SK-N-SH (cell line): ENCODE measurements around the gene TBXAS1. TPM values are rescaled to one million over a fixed set of nuclear protein-coding genes. Genes with fewer than 3 reads are reported as not detected.

Experiments used
- CTCF ChIA-PET: fragments of 300-600, 350-600 bp; formaldehyde crosslinking; extraction: SDS; loops from one replicate; lab custom pipeline; 2021; lab: Yijun Ruan, JAX
- POLR2A ChIA-PET: fragments of 350-600 bp; sonication (Branson Sonifier 250); formaldehyde crosslinking; extraction: SDS; loops from one replicate; lab custom pipeline; 2020; ENCODE audit warnings: antibody characterized with exemption, inconsistent platforms; lab: Yijun Ruan, JAX
- DNase-seq: peaks from one replicate; pipeline ENCODE4 v3.0.0; 2012
- H2AFZ ChIP-seq: fragments of 200-600 bp; sonication (generic); 2 replicates; pipeline ENCODE4 v1.8.1; 2016; ENCODE audit warnings: antibody characterized with exemption, mild to moderate bottlenecking, low read depth
- H3F3A ChIP-seq: fragments of 200-600 bp; sonication (generic); replicated peaks from 2 replicates; pipeline ENCODE3; 2016; ENCODE audit warnings: antibody characterized with exemption, mild to moderate bottlenecking; ENCODE audit not compliant: insufficient read depth
- H3K27ac ChIP-seq, 2 experiments: fragments of 200-500 bp in 1 of 2; fragments of 200-600 bp in 1 of 2; sonication (Bioruptor generic) in 1 of 2; sonication (generic), shearing (Covaris generic) in 1 of 2; 2 replicates each; pipeline versions ENCODE4 v1.5.1 to v1.6.1; 2014 to 2016; ENCODE audit warnings: low read depth in 2 of 2, inconsistent platforms in 1 of 2, low read length in 1 of 2, mild to moderate bottlenecking in 1 of 2, mixed read lengths in 1 of 2
- H3K27me3 ChIP-seq: fragments of 200-600 bp; sonication (generic), shearing (Covaris generic); 2 replicates; pipeline ENCODE4 v1.6.1; 2016; ENCODE audit warnings: mixed run types; ENCODE audit not compliant: insufficient read depth
- H3K36me3 ChIP-seq, 2 experiments: fragments of 200-500 bp in 1 of 2; fragments of 200-600 bp in 1 of 2; sonication (Bioruptor generic) in 1 of 2; sonication (generic) in 1 of 2; replicated peaks in 1 of 2; 2 replicates each; pipeline versions ENCODE3 to v1.5.1; 2014 to 2016; ENCODE audit warnings: low read length in 1 of 2, mild to moderate bottlenecking in 1 of 2; ENCODE audit not compliant: insufficient read depth in 2 of 2, control insufficient read depth in 1 of 2
- H3K4me1 ChIP-seq, 2 experiments: fragments of 200-500 bp in 1 of 2; fragments of 200-600 bp in 1 of 2; sonication (Bioruptor generic) in 1 of 2; sonication (generic), shearing (Covaris generic) in 1 of 2; 2 replicates each; pipeline versions ENCODE4 v1.5.1 to v1.6.1; 2014 to 2016; ENCODE audit warnings: low read depth in 1 of 2, low read length in 1 of 2, mixed run types in 1 of 2; ENCODE audit not compliant: insufficient read depth in 2 of 2, control insufficient read depth in 1 of 2
- H3K4me2 ChIP-seq: fragments of 200-600 bp; sonication (generic), shearing (Covaris generic); 2 replicates; pipeline ENCODE4 v1.6.1; 2017; ENCODE audit warnings: mixed run types
- H3K4me3 ChIP-seq, 2 experiments: fragments of 200-500 bp in 1 of 2; fragments of 200-600 bp in 1 of 2; sonication (Bioruptor generic) in 1 of 2; sonication (generic), shearing (Covaris generic) in 1 of 2; 2 replicates each; pipeline versions ENCODE4 v1.5.1 to v1.8.1; 2014 to 2016; ENCODE audit warnings: low read depth in 2 of 2, inconsistent platforms in 1 of 2, low read length in 1 of 2, mild to moderate bottlenecking in 1 of 2, mixed read lengths in 1 of 2, moderate library complexity in 1 of 2
- H3K79me2 ChIP-seq: fragments of 200-600 bp; sonication (generic); 2 replicates; pipeline ENCODE4 v1.8.1; 2017; ENCODE audit warnings: mild to moderate bottlenecking; ENCODE audit not compliant: insufficient read depth
- H3K9ac ChIP-seq: fragments of 200-600 bp; sonication (generic); 2 replicates; pipeline ENCODE4 v1.6.1; 2017; ENCODE audit warnings: mixed run types
- H3K9me2 ChIP-seq: fragments of 200-600 bp; sonication (generic); 2 replicates; pipeline ENCODE4 v1.6.1; 2017; ENCODE audit warnings: mixed run types
- H3K9me3 ChIP-seq: fragments of 200-600 bp; sonication (generic); 2 replicates; pipeline ENCODE4 v1.6.1; 2017; ENCODE audit warnings: mixed run types, mild to moderate bottlenecking, moderate library complexity
- H4K20me1 ChIP-seq: fragments of 200-600 bp; sonication (generic); 2 replicates; pipeline ENCODE4 v1.6.1; 2017; ENCODE audit warnings: mild to moderate bottlenecking, mixed run types; ENCODE audit not compliant: insufficient read depth
- CHD2 ChIP-seq: fragments of 150-350 bp; IDR thresholded peaks from 2 replicates; pipeline ENCODE4 v1.6.1; 2018; ENCODE audit warnings: low read length; ENCODE audit not compliant: partially characterized antibody
- EP300 ChIP-seq, 2 experiments: IDR thresholded peaks; 2 replicates each; pipeline versions ENCODE4 v1.4.0 to v1.6.1; 2012; ENCODE audit warnings: borderline replicate concordance in 1 of 2, low read depth in 1 of 2, low read length in 1 of 2
- FOSL2 ChIP-seq: IDR thresholded peaks from 2 replicates; pipeline ENCODE4 v1.4.0; 2012; ENCODE audit warnings: low read depth, mild to moderate bottlenecking, moderate library complexity, borderline replicate concordance
- FOXJ3 ChIP-seq: sonication (generic); formaldehyde crosslinking; IDR thresholded peaks from 2 replicates; pipeline ENCODE4 v1.5.1; 2020; ENCODE audit warnings: mild to moderate bottlenecking, missing genetic modification reagents
- FOXM1 ChIP-seq: IDR thresholded peaks from 2 replicates; pipeline ENCODE4 v1.4.0; 2012; ENCODE audit warnings: low read depth, mild to moderate bottlenecking
- NFIC ChIP-seq: IDR thresholded peaks from 2 replicates; pipeline ENCODE4 v1.4.0; 2012; ENCODE audit warnings: borderline replicate concordance
- NRF1 ChIP-seq: IDR thresholded peaks from 2 replicates; pipeline ENCODE4 v1.6.1; 2012; ENCODE audit warnings: low read depth, mild to moderate bottlenecking, low read length
- SMC3 ChIP-seq: IDR thresholded peaks from 2 replicates; pipeline ENCODE4 v1.6.1; 2012; ENCODE audit warnings: low read depth, low read length, improper control_type of control experiment
- TCF12 ChIP-seq: IDR thresholded peaks from 2 replicates; pipeline ENCODE4 v1.4.0; 2012
- YY1 ChIP-seq: IDR thresholded peaks from 2 replicates; pipeline ENCODE4 v1.4.0; 2012; ENCODE audit warnings: low read depth, mild to moderate bottlenecking
- WGBS: methylation state at CpG from one replicate; pipeline ENCODE4 v1.1.6; 2017; ENCODE audit warnings: low lambda C conversion rate; 5-methylcytosine and 5-hydroxymethylcytosine counted together
- polyA plus RNA-seq, 3 experiments: library from polyadenylated mRNA; depleted of rRNA; stranded (reverse); fragments of >200 nt; gene quantifications; 2 replicates each; pipeline ENCODE4 v1.2.3, GENCODE V29; 2012
- TF ChIP-seq, protein P1 (sequence below): fragments of 150-350 bp; IDR thresholded peaks from 2 replicates; pipeline ENCODE4 v1.6.1; 2017; ENCODE audit warnings: antibody characterized with exemption, low read length, low read depth, borderline replicate concordance
- TF ChIP-seq, protein P2 (sequence below): IDR thresholded peaks from 2 replicates; pipeline ENCODE4 v1.4.0; 2012; ENCODE audit warnings: low read depth
- TF ChIP-seq, protein P3 (sequence below): IDR thresholded peaks from 2 replicates; pipeline ENCODE4 v1.6.1; 2012; ENCODE audit warnings: mild to moderate bottlenecking, low read depth, low read length, moderate library complexity
- TF ChIP-seq, protein P4 (sequence below): fragments of 150-350 bp; IDR thresholded peaks from 2 replicates; pipeline ENCODE4 v1.6.1; 2016; ENCODE audit warnings: mild to moderate bottlenecking, low read depth, low read length
- TF ChIP-seq, protein P5 (sequence below): IDR thresholded peaks from 2 replicates; pipeline ENCODE4 v1.4.0; 2012; ENCODE audit warnings: low read depth, borderline replicate concordance

TBXAS1 gene
- polyA plus RNA-seq, 1 of the 3 experiments (the other 2 are of a cell fraction) = 4.4 TPM

DNA sequence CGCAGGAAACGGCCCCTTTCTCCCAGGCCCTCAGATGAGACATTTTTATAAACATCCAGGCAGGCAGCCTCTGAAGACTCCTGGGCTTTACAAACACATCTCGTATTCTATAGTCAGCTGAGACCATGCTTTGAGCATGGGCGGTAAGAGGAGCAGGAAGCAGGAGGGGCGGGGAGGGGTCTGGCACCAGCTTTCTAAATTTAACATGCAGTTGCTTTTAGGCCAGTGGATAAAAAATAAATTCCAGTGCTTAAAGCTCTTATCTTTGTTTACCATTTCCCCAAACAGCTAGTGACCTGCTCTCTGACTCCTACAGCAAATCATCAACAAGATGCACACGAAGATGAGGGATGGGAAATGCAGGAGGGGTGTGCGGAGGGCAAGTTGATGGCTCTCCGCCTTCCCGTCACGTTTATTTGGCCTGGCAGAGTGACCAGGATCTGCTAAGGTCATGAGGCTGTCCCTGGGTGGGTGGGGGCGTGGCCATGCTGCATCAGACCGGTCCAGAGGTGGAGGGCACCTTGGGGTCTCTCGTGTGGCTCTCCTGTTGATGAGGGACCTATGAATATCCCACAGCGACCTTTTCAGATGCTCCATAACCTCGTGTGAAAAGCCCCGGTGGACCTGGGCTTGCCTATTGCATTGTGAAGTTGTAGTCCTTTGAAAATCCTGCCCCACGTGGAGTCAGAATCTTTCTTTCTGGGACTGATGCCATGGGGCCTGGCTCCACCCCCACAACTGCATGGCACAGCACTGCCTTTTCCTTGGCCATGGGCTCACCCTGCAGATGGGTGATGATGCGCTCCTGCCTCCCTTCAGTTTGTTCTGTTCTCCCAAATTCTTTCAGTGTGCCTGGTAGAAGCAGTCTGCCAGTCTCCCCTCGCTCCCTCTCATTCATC lies 166.2 kb downstream of the TBXAS1 start (continued):
- TF ChIP-seq FOXJ3 (no peak), SMC3 (no peak)

DNA sequence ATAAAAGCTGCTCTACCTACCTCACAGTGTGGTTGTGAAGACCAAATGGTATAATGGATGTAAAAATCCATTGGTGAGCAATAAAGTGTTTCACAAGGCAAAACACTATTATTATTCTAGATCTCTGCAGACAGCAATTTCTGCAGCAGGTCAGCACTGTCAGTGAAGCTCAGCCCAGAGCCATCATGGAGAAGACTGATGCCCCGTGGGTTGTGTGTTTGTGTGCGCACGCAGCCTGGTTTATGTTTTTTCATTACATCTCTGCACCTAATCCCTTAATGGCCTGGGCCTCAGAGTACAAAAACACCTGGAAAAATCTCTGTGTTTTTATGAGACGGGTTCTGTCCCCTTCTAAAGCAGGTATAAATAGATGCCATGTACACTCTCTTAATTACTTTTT lies 169.5 kb downstream of the TBXAS1 start:
- Histone ChIP-seq H4K20me1 (no peaks in the 10 kb centered on the region), H3F3A (no peaks in the 10 kb centered on the region), H2AFZ (no peak overlapping the region), H3K27ac (no peak overlapping the region), H3K4me1 (no peaks in the 10 kb centered on the region; a peak in 1 of 4 replicates), H3K79me2 (no peaks in the 10 kb centered on the region), H3K27me3 (no peaks in the 10 kb centered on the region), H3K9me2 (no peaks in the 10 kb centered on the region), H3K36me3 (no peaks in the 10 kb centered on the region), H3K9ac (no peak overlapping the region), H3K4me3 (no peak overlapping the region), H3K4me2 (no peak overlapping the region), H3K9me3 (no peaks in the 10 kb centered on the region)
- no peak for DNase-seq
- 96% methylated on average over 4 of the region's 4 CpGs for WGBS
- CTCF ChIA-PET = interaction anchor here (1.0 to 9.8 kb wide), 7 partner anchors 11 to 397 kb away, joined by 3 to 229 read pairs (median 6); no protein-coding TSS in a partner anchor
- POLR2A ChIA-PET = no interaction called here
- TF ChIP-seq EP300 (IDR thresholded peaks at IDR 0.05; ENCODE audit: borderline replicate concordance in 1 of 2, low read depth in 1 of 2, low read length in 1 of 2) (no peak), TCF12 (no peak), FOXM1 (no peak), FOSL2 (no peak), YY1 (no peak), CHD2 (no peak), NRF1 (no peak), NFIC (no peak)
- TF ChIP-seq, protein P1, sequence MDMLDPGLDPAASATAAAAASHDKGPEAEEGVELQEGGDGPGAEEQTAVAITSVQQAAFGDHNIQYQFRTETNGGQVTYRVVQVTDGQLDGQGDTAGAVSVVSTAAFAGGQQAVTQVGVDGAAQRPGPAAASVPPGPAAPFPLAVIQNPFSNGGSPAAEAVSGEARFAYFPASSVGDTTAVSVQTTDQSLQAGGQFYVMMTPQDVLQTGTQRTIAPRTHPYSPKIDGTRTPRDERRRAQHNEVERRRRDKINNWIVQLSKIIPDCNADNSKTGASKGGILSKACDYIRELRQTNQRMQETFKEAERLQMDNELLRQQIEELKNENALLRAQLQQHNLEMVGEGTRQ = no peak
- TF ChIP-seq, protein P2, sequence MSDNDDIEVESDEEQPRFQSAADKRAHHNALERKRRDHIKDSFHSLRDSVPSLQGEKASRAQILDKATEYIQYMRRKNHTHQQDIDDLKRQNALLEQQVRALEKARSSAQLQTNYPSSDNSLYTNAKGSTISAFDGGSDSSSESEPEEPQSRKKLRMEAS = no peak
- TF ChIP-seq, protein P3, sequence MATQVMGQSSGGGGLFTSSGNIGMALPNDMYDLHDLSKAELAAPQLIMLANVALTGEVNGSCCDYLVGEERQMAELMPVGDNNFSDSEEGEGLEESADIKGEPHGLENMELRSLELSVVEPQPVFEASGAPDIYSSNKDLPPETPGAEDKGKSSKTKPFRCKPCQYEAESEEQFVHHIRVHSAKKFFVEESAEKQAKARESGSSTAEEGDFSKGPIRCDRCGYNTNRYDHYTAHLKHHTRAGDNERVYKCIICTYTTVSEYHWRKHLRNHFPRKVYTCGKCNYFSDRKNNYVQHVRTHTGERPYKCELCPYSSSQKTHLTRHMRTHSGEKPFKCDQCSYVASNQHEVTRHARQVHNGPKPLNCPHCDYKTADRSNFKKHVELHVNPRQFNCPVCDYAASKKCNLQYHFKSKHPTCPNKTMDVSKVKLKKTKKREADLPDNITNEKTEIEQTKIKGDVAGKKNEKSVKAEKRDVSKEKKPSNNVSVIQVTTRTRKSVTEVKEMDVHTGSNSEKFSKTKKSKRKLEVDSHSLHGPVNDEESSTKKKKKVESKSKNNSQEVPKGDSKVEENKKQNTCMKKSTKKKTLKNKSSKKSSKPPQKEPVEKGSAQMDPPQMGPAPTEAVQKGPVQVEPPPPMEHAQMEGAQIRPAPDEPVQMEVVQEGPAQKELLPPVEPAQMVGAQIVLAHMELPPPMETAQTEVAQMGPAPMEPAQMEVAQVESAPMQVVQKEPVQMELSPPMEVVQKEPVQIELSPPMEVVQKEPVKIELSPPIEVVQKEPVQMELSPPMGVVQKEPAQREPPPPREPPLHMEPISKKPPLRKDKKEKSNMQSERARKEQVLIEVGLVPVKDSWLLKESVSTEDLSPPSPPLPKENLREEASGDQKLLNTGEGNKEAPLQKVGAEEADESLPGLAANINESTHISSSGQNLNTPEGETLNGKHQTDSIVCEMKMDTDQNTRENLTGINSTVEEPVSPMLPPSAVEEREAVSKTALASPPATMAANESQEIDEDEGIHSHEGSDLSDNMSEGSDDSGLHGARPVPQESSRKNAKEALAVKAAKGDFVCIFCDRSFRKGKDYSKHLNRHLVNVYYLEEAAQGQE = no peak
- TF ChIP-seq, protein P4, sequence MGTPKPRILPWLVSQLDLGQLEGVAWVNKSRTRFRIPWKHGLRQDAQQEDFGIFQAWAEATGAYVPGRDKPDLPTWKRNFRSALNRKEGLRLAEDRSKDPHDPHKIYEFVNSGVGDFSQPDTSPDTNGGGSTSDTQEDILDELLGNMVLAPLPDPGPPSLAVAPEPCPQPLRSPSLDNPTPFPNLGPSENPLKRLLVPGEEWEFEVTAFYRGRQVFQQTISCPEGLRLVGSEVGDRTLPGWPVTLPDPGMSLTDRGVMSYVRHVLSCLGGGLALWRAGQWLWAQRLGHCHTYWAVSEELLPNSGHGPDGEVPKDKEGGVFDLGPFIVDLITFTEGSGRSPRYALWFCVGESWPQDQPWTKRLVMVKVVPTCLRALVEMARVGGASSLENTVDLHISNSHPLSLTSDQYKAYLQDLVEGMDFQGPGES = no peak
- TF ChIP-seq, protein P5, sequence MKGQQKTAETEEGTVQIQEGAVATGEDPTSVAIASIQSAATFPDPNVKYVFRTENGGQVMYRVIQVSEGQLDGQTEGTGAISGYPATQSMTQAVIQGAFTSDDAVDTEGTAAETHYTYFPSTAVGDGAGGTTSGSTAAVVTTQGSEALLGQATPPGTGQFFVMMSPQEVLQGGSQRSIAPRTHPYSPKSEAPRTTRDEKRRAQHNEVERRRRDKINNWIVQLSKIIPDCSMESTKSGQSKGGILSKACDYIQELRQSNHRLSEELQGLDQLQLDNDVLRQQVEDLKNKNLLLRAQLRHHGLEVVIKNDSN = no peak
